Gastrocnemius medialis (tissue), 4 donors: Measurements from ENCODE around the gene ZNF33B. TPM values are rescaled to one million over a fixed set of nuclear protein-coding genes. Genes with fewer than 3 reads are reported as not detected.
A peak's percentile ranks its signal among the peaks of the same experiment; 100 is the strongest.

Source experiments
- ATAC-seq, 2 donors: fragments of 150-250 bp; one replicate each; pipeline ENCODE4 v1.9.1; 2016
- DNase-seq, 2 donors: peaks; one replicate each; pipeline ENCODE4 v3.0.0-alpha.2; 2019
- H3K27ac ChIP-seq, 4 donors: fragments of 200-600 bp; sonication (generic); 1 replicate in 1 of 4; 2 replicates in 3 of 4; pipeline ENCODE4 v1.5.1; 2016 to 2018; ENCODE audit warnings: mild to moderate bottlenecking in 2 of 4, moderate library complexity in 1 of 4
- H3K27me3 ChIP-seq, 3 donors: fragments of 200-600 bp; sonication (generic) in 2 of 3; 1 replicate in 1 of 3; 2 replicates in 2 of 3; pipeline versions ENCODE4 v1.5.1 to v1.6.0; 2016 to 2019; ENCODE audit warnings: mild to moderate bottlenecking in 1 of 3, moderate library complexity in 1 of 3
- H3K36me3 ChIP-seq, 2 donors: fragments of 200-600 bp; sonication (generic) in 1 of 2; one replicate each; pipeline ENCODE4 v1.5.1; 2017 to 2018
- H3K4me1 ChIP-seq, 2 donors: fragments of 200-600 bp; sonication (generic) in 1 of 2; one replicate each; pipeline ENCODE4 v1.5.1; 2016 to 2017; ENCODE audit warnings: mild to moderate bottlenecking in 2 of 2
- H3K4me3 ChIP-seq, 4 donors: fragments of 200-600 bp; sonication (generic) in 3 of 4; 1 replicate in 1 of 4; 2 replicates in 3 of 4; pipeline ENCODE4 v1.5.1; 2016 to 2019; ENCODE audit warnings: mild to moderate bottlenecking in 2 of 4
- H3K9me3 ChIP-seq, 3 donors: fragments of 200-600 bp; sonication (generic) in 2 of 3; 1 replicate in 1 of 3; 2 replicates in 2 of 3; pipeline ENCODE4 v1.5.1; 2016 to 2019
- POLR2A ChIP-seq, 2 donors: fragments of 450-650 bp; IDR thresholded peaks; one replicate each; pipeline ENCODE4 v1.6.1; 2017; ENCODE audit warnings: antibody characterized with exemption in 2 of 2, mild to moderate bottlenecking in 2 of 2, moderate library complexity in 2 of 2
- in situ Hi-C, 4 donors: fragments of 200-750 bp; cut with MboI; loops; one replicate each; pipeline versions ENCODE4 v1.15.0 to v1.8.0; 2017; ENCODE audit warnings: low sequenced_read_pairs in 4 of 4
- intact Hi-C: fragments of 100-400 bp; cut with DNase I; formaldehyde crosslinking; loops from one replicate; pipeline ENCODE4 v1.15.1; 2023; ENCODE audit warnings: low total_unique reads
- total RNA-seq, 4 donors: library from RNA; depleted of rRNA; stranded (reverse); fragments of >200 nt; gene quantifications; one replicate each; pipeline versions ENCODE4 v1.1.0 to v1.2.3, GENCODE V29; 2016
- TF ChIP-seq, protein P1 (sequence below), 5 experiments: fragments of 450-650 bp in 3 of 5; fragments of 200-600 bp in 2 of 5; sonication (generic) in 2 of 5; IDR thresholded peaks in 4 of 5; conservative IDR thresholded peaks in 1 of 5; 1 replicate in 4 of 5; 2 replicates in 1 of 5; pipeline ENCODE4 v1.5.1; 2016 to 2019; ENCODE audit warnings: antibody characterized with exemption in 5 of 5, mild to moderate bottlenecking in 3 of 5, moderate library complexity in 3 of 5

The ZNF33B gene
- total RNA-seq, 4 donors from 2014 or later, result 2.7 to 5.8 (median 3.7) TPM

DNA sequence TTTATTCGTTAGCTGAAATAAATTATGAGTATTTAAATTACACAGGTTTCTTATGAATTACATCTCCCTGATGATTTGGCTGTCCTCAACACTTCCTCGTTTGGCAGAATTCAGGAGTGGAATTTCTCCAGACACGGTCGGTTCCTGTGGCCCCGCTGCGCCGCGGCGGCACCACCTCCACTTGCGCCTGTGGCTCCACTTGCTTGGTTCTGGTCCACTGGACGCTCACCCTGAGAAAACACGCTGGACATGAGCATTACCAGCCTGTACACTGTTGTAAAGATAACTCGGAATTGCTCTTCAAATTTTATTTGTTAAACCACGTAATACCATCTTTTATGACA is 85.3 kb downstream of the ZNF33B start:
- Histone ChIP-seq H3K36me3 (no peaks in the 10 kb centered on the region), H3K9me3 (no peaks in the 10 kb centered on the region), H3K4me3 (peak overlapping the region; percentile 68 to 92 (median 80)), H3K27me3 (no peaks in the 10 kb centered on the region), H3K27ac (peak overlapping the region; percentile 48 to 81 (median 75)), H3K4me1 (peaks cover 10 to 11% of the 10 kb centered on the region in 2 donors)
- peak; percentile 48 to 63 for ATAC-seq
- intact Hi-C loops, result loop anchor here (1.0 to 5.0 kb wide), 2 partner anchors 85 to 229 kb away; partner anchors contain the start of genes BMS1 and ZNF33B
- in situ Hi-C loops, result loop anchor here in 2 of 4 donors (10.0 kb wide), 1 partner anchor 232 kb away; the partner anchor contains the start of gene BMS1 (in 2 of the 2)
- no peak for TF ChIP-seq POLR2A (IDR thresholded peaks at IDR 0.05)
- TF ChIP-seq, protein P1, sequence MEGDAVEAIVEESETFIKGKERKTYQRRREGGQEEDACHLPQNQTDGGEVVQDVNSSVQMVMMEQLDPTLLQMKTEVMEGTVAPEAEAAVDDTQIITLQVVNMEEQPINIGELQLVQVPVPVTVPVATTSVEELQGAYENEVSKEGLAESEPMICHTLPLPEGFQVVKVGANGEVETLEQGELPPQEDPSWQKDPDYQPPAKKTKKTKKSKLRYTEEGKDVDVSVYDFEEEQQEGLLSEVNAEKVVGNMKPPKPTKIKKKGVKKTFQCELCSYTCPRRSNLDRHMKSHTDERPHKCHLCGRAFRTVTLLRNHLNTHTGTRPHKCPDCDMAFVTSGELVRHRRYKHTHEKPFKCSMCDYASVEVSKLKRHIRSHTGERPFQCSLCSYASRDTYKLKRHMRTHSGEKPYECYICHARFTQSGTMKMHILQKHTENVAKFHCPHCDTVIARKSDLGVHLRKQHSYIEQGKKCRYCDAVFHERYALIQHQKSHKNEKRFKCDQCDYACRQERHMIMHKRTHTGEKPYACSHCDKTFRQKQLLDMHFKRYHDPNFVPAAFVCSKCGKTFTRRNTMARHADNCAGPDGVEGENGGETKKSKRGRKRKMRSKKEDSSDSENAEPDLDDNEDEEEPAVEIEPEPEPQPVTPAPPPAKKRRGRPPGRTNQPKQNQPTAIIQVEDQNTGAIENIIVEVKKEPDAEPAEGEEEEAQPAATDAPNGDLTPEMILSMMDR (IDR thresholded peaks at IDR 0.05 in 4 of 5, conservative IDR thresholded peaks at IDR 0.05 in 1 of 5), result no peak
- no peak for DNase-seq

DNA sequence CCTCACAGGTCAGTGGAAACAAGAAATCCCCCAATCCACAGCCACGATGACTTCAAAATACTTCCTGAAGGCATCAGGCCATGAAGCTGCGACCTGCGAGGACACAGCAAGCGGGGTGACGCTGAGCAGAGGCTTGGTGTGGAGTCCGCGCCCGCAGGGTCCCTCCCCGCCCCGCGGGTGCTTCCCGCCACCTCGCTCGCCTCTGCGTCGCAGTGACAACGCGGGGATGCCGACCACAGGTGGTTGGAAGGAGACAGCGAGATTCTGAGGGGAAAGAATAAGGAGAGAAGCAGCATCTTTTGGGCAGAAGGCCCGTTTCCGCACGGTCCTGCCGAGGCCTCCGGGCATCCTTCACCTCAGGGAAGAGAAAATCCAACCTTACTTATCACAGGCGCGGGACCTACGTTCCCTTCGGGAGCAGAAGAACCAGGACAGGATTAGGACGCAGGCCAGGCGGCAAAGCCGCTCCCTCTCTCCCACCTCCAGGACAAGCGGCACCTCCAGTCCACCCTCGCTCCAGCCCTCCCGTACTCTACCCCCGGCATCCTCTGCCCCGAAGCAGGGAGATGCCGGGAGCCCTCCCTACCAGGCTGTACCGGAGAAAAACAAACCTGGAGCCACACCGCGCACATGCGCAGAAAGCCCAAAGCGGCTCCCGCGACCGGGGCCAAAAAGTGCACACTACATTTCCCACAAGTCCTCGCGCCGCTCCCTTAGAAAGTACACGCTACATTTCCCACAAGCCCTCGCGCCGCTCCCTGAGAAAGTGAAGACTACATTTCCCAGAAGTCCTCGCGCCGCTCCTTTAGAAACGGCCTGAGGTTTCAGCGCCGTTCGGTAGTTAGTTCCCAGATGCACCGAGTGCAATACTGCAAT is 85.9 kb downstream of the ZNF33B start:
- Histone ChIP-seq H3K27ac (peak overlapping the region; percentile 63 to 81 (median 75)), H3K9me3 (no peaks in the 10 kb centered on the region), H3K27me3 (no peaks in the 10 kb centered on the region), H3K4me1 (peaks cover 10 to 11% of the 10 kb centered on the region in 2 donors), H3K4me3 (peak overlapping the region; percentile 68 to 92 (median 80)), H3K36me3 (no peaks in the 10 kb centered on the region)
- ATAC-seq (peak; percentile 99), DNase-seq (peak; percentile 93 to 95)
- in situ Hi-C loops (loop anchor here in 2 of 4 donors (10.0 kb wide), 1 partner anchor 232 kb away; the partner anchor contains the start of gene BMS1 (in 2 of the 2)), intact Hi-C loops (loop anchor here (1.0 to 5.0 kb wide), 2 partner anchors 86 to 230 kb away; partner anchors contain the start of genes BMS1 and ZNF33B)
- TF ChIP-seq POLR2A (IDR thresholded peaks at IDR 0.05), result peak; percentile 35 to 62
- TF ChIP-seq, protein P1 (IDR thresholded peaks at IDR 0.05 in 4 of 5, conservative IDR thresholded peaks at IDR 0.05 in 1 of 5), result no peak

DNA sequence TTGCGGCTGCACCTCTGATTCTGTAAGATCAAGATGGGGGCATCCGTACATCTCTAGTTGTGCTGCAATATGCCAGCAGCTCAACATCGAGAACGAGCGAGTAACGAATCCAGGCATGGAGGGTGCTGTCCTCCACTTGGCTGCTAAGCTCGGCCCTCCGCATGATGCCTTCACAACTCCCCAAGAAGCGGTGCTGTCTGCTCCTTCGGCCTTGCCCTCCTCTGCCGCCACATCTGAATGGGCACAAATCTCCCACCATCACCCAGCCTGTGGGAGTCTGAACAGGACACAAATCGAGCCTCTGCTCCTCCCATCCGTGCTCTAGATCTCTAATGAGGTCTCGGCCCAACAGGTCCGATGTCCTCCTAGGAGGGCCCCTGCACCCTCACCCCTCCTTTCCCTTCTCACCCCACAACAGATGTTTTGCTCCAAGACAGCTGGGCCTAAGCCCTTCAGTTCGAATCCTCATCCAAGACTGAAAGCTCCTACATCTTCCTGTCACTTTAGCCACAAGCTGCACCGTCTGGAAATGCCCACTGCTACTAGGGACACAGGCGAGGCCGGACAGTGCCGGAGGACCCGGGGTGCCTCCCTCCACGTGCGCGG is 86.7 kb downstream of the ZNF33B start:
- DNase-seq (no peak), ATAC-seq (no peak)
- TF ChIP-seq, protein P1 (IDR thresholded peaks at IDR 0.05 in 4 of 5, conservative IDR thresholded peaks at IDR 0.05 in 1 of 5), result no peak
- TF ChIP-seq POLR2A (IDR thresholded peaks at IDR 0.05), result no peak
- in situ Hi-C loops (loop anchor here in 2 of 4 donors (10.0 kb wide), 1 partner anchor 233 kb away; the partner anchor contains the start of gene BMS1 (in 2 of the 2)), intact Hi-C loops (loop anchor here (5.0 kb wide), 1 partner anchor 231 kb away; the partner anchor contains the start of gene BMS1)
- H3K4me1 ChIP-seq, result peaks cover 10 to 11% of the 10 kb centered on the region in 2 donors
- peak overlapping the region in 1 of 4 donors; percentile 78 for H3K27ac ChIP-seq
- H3K9me3 ChIP-seq, result no peaks in the 10 kb centered on the region
- H3K36me3 ChIP-seq, result no peaks in the 10 kb centered on the region
- H3K4me3 ChIP-seq, result peak overlapping the region; percentile 68 to 92 (median 80)
- H3K27me3 ChIP-seq, result no peaks in the 10 kb centered on the region

DNA sequence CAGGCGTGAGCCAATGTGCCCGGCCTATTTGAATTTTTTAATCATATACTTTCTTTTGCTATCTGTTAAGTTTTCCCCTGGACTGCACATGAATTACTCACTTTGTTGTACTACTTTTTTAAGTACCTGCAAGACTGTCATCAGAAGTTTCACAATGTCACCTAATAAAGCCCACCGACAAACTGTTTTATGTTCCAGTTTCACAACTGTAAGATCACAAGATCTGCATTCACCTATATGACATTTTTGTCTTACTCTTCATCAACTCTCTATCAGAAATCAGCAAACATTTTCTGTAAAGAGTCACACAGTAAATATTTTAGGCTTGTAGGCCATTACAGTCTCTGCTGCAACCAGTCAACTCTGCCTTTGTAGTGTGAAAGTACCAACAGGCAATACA is 88.5 kb downstream of the ZNF33B start:
- no peak overlapping the region for H3K4me3 ChIP-seq
- intact Hi-C loops, result loop anchor here (5.0 kb wide), 1 partner anchor 232 kb away; the partner anchor contains the start of gene BMS1
- H3K27ac ChIP-seq, result no peak overlapping the region
- peaks cover 0 to 8% (median 0%) of the 10 kb centered on the region in 3 donors for H3K9me3 ChIP-seq
- TF ChIP-seq POLR2A (IDR thresholded peaks at IDR 0.05), result no peak
- TF ChIP-seq, protein P1 (IDR thresholded peaks at IDR 0.05 in 4 of 5, conservative IDR thresholded peaks at IDR 0.05 in 1 of 5), result no peak
- H3K4me1 ChIP-seq, result peaks cover 10 to 11% of the 10 kb centered on the region in 2 donors
- ATAC-seq (no peak), DNase-seq (no peak)
- in situ Hi-C loops, result loop anchor here in 2 of 4 donors (10.0 kb wide), 1 partner anchor 235 kb away; the partner anchor contains the start of gene BMS1 (in 2 of the 2)
- no peaks in the 10 kb centered on the region for H3K27me3 ChIP-seq
- H3K36me3 ChIP-seq, result no peaks in the 10 kb centered on the region
